ENCODE measurements around the gene NQO2. TPM values are rescaled to one million over a fixed set of nuclear protein-coding genes. Genes with fewer than 3 reads are reported as not detected.

The NQO2 gene
- total RNA-seq, 2 experiments from 2014 or later, result 23.8 to 24.7 TPM

GRCh38 chr6:2967936-2968335 is 31.8 kb upstream of the NQO2 start:
- ChIA-PET CTCF (interaction anchor here (5.6 kb wide), 1 partner anchor 15 kb away, joined by 37 read pairs; no protein-coding TSS in a partner anchor), POLR2A (no interaction called here)
- TF ChIP-seq, protein P1, sequence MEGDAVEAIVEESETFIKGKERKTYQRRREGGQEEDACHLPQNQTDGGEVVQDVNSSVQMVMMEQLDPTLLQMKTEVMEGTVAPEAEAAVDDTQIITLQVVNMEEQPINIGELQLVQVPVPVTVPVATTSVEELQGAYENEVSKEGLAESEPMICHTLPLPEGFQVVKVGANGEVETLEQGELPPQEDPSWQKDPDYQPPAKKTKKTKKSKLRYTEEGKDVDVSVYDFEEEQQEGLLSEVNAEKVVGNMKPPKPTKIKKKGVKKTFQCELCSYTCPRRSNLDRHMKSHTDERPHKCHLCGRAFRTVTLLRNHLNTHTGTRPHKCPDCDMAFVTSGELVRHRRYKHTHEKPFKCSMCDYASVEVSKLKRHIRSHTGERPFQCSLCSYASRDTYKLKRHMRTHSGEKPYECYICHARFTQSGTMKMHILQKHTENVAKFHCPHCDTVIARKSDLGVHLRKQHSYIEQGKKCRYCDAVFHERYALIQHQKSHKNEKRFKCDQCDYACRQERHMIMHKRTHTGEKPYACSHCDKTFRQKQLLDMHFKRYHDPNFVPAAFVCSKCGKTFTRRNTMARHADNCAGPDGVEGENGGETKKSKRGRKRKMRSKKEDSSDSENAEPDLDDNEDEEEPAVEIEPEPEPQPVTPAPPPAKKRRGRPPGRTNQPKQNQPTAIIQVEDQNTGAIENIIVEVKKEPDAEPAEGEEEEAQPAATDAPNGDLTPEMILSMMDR (IDR thresholded peaks at IDR 0.05), result no peak

DNA sequence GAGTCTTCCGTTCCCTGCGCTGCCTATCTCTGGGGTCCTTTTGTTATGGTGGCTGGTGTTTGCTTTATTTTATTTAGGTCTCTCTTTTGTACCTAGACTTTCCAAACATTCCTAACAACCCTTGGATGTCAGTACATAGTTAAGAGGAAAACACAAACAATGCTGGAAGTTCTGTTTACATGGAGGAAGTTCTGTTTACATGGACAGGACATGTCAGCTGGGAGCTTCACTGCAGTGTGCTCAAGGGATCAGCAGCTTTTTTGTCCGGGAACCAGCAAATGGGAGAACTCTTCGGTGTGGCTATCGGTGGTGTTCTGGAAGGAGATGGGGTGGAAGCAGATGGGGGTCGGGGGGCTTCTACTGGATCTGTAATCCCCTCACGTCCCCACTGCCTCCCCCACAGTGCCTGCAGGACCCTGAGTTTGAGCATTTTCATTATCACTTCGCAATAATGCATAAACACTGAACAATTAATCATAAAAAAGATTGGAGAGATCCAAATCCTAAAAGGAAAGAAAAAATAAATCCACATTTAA is 31.0 kb upstream of the NQO2 start:
- ATAC-seq (no peak), DNase-seq (no peak)
- ChIA-PET CTCF (interaction anchor here (1.0 to 5.6 kb wide), 2 partner anchors 16 to 21 kb away, joined by 4 to 37 read pairs; no protein-coding TSS in a partner anchor), POLR2A (interaction anchor here (0.6 kb wide), 1 partner anchor 18 kb away, joined by 3 read pairs; no protein-coding TSS in a partner anchor)
- Mint-ChIP-seq H3K27me3 (no peaks in the 10 kb centered on the region), H3K36me3 (ENCODE audit: low read depth) (peaks cover 4% of the 10 kb centered on the region), H3K4me1 (ENCODE audit: low read depth) (peaks cover 46% of the 10 kb centered on the region), H3K27ac (peak overlapping the region; percentile 12), H3K9me3 (no peaks in the 10 kb centered on the region), H3K4me3 (no peak overlapping the region)
- TF ChIP-seq, protein P1 (IDR thresholded peaks at IDR 0.05), result no peak
- intact Hi-C loops (cut with micrococcal nuclease), result no loop called here

More at GRCh38 chr6:2967936-2968335, 31.8 kb upstream of the NQO2 start:
- H3K4me3 Mint-ChIP-seq, result no peak overlapping the region
- H3K27me3 Mint-ChIP-seq, result no peaks in the 10 kb centered on the region
- ATAC-seq (no peak), DNase-seq (no peak)
- H3K36me3 Mint-ChIP-seq (ENCODE audit: low read depth), result peaks cover 4% of the 10 kb centered on the region
- peaks cover 48% of the 10 kb centered on the region for H3K4me1 Mint-ChIP-seq (ENCODE audit: low read depth)
- no peak overlapping the region for H3K27ac Mint-ChIP-seq
- no peaks in the 10 kb centered on the region for H3K9me3 Mint-ChIP-seq
- intact Hi-C loops (cut with micrococcal nuclease), result no loop called here

DNA sequence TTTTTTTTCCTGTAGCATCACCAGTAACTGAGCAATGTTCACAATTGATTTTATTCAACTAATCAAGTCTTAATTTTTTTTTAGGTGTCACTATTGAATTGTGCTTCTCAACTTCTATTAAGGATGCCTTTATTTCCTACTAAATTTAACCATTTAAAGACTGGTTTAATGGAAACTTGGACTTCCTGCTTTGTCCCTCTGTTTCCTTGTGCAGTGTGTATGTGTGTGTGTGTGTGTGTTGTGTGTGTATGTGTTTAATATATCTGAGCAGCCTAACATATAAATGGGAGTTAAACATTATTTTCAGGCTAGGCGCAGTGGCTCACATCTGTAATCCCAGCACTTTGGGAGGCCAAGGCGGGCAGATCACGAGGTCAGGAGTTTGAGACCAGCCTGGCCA is 30.1 kb upstream of the NQO2 start:
- peak overlapping the region; percentile 46 for H3K4me3 Mint-ChIP-seq
- ATAC-seq, result no peak
- POLR2A ChIA-PET, result no interaction called here
- H3K36me3 Mint-ChIP-seq (ENCODE audit: low read depth), result peaks cover 4% of the 10 kb centered on the region
- H3K27ac Mint-ChIP-seq, result peak overlapping the region; percentile 54
- no peaks in the 10 kb centered on the region for H3K9me3 Mint-ChIP-seq
- TF ChIP-seq, protein P1 (IDR thresholded peaks at IDR 0.05), result no peak
- intact Hi-C loops (cut with micrococcal nuclease), result no loop called here
- CTCF ChIA-PET, result interaction anchor here (1.0 to 5.6 kb wide), 2 partner anchors 17 to 22 kb away, joined by 4 to 37 read pairs; no protein-coding TSS in a partner anchor
- peaks cover 50% of the 10 kb centered on the region for H3K4me1 Mint-ChIP-seq (ENCODE audit: low read depth)
- no peaks in the 10 kb centered on the region for H3K27me3 Mint-ChIP-seq
- DNase-seq, result no peak

GRCh38 chr6:2970034-2970685 is 29.5 kb upstream of the NQO2 start:
- Mint-ChIP-seq H3K9me3 (no peaks in the 10 kb centered on the region), H3K36me3 (ENCODE audit: low read depth) (peaks cover 4% of the 10 kb centered on the region), H3K4me3 (peak overlapping the region; percentile 83), H3K27me3 (no peaks in the 10 kb centered on the region), H3K4me1 (ENCODE audit: low read depth) (peaks cover 48% of the 10 kb centered on the region), H3K27ac (peak overlapping the region; percentile 89)
- intact Hi-C loops (cut with micrococcal nuclease), result no loop called here
- ChIA-PET CTCF (no interaction called here), POLR2A (no interaction called here)
- TF ChIP-seq, protein P1 (IDR thresholded peaks at IDR 0.05), result no peak
- DNase-seq (no peak), ATAC-seq (peak; percentile 12)
